ENCODE measurements around the gene ALDH16A1.

ALDH16A1 gene

GRCh38 chr19:49453013-49453756, at the start of gene ALDH16A1:
Gene ALDH16A1 (plus strand): TSS chr19:49453225. CDS start chr19:49453332, 107 bp downstream.
- DNase-seq = peak; percentile 98

- DNase-seq = no peak
Observed at GRCh38 chr19:49403404-49404187, 49.4 kb upstream of the ALDH16A1 start.

GRCh38 chr19:49407079-49407478, 45.9 kb upstream of the ALDH16A1 start:
- no peak for DNase-seq

GRCh38 chr19:49407482-49408015, 45.5 kb upstream of the ALDH16A1 start:
- DNase-seq = no peak

- no peak for DNase-seq
Observed at GRCh38 chr19:49408816-49409440, 44.1 kb upstream of the ALDH16A1 start.

- peak; percentile 41 for DNase-seq
Observed at GRCh38 chr19:49409441-49410029, 43.5 kb upstream of the ALDH16A1 start.

- no peak for DNase-seq
Observed at GRCh38 chr19:49411681-49412326, 41.2 kb upstream of the ALDH16A1 start.

- DNase-seq = no peak
Observed at GRCh38 chr19:49413348-49413747, 39.7 kb upstream of the ALDH16A1 start.

GRCh38 chr19:49414256-49414655, 38.8 kb upstream of the ALDH16A1 start:
- DNase-seq = no peak

- DNase-seq = no peak
Observed at GRCh38 chr19:49415102-49415809, 37.8 kb upstream of the ALDH16A1 start.

- no peak for DNase-seq
Observed at GRCh38 chr19:49415810-49416200, 37.2 kb upstream of the ALDH16A1 start.

- DNase-seq = no peak
Observed at GRCh38 chr19:49417088-49417487, 35.9 kb upstream of the ALDH16A1 start.

GRCh38 chr19:49418511-49418910, 34.5 kb upstream of the ALDH16A1 start:
- DNase-seq = no peak

GRCh38 chr19:49419173-49419572, 33.9 kb upstream of the ALDH16A1 start:
- no peak for DNase-seq

GRCh38 chr19:49420227-49420626, 32.8 kb upstream of the ALDH16A1 start:
- DNase-seq = no peak

GRCh38 chr19:49421039-49421877, 31.8 kb upstream of the ALDH16A1 start:
- DNase-seq = peak; percentile 46

GRCh38 chr19:49421878-49422202, 31.2 kb upstream of the ALDH16A1 start:
- DNase-seq = no peak

GRCh38 chr19:49422407-49423070, 30.5 kb upstream of the ALDH16A1 start:
- peak; percentile 57 for DNase-seq

GRCh38 chr19:49423071-49423984, 29.7 kb upstream of the ALDH16A1 start, which contains the start of gene PTH2:
Gene PTH2 (minus strand): TSS chr19:49423441. CDS start chr19:49423339, 102 bp downstream.
- DNase-seq = no peak
